A549 (cell line): ENCODE results near the gene CRYZ. TPM values are rescaled to one million over a fixed set of nuclear protein-coding genes. Genes with fewer than 3 reads are reported as not detected.

Experiments used
- ATAC-seq, 2 experiments: fragments of 200-7000 bp in 1 of 2; fragments of >200 bp in 1 of 2; cut with Nextera tagmentation in 1 of 2; cut with Tn5 transposase in 1 of 2; 3 replicates each; pipeline versions ENCODE4 v1.8.0 to v1.9.1; 2018 to 2020; ENCODE audit warnings: mild to moderate bottlenecking in 1 of 2, moderate library complexity in 1 of 2
- CTCF ChIA-PET: fragments of 300-600 bp; sonication (Branson Sonifier 250); formaldehyde crosslinking; extraction: SDS; loops from one replicate; lab custom pipeline; 2021; ENCODE audit warnings: antibody characterized with exemption, inconsistent platforms; lab: Yijun Ruan, JAX
- POLR2A ChIA-PET: fragments of 350-600 bp; formaldehyde crosslinking; extraction: SDS; loops from one replicate; lab custom pipeline; 2021; ENCODE audit warnings: antibody characterized with exemption, inconsistent platforms; lab: Yijun Ruan, JAX
- DNase-seq, 2 experiments: peaks; one replicate each; pipeline versions ENCODE4 v3.0.0 to v3.0.0-alpha.2; 2011 to 2016; ENCODE audit warnings: low read depth in 1 of 2, low spot score in 1 of 2
- FAIRE-seq: peaks from 2 replicates; lab custom pipeline; 2011; peaks lifted over from hg19 to GRCh38; lab: Jason Lieb, UNC
- H3K27ac ChIP-seq, 2 experiments: fragments of >200 bp; sonication (Bioruptor Twin); formaldehyde crosslinking; 3 replicates each; pipeline ENCODE4 v1.5.1; 2016 to 2017
- H3K4me1 ChIP-seq: fragments of >200 bp; sonication (Bioruptor Twin); formaldehyde crosslinking; 3 replicates; pipeline ENCODE4 v1.6.1; 2016
- H3K4me2 ChIP-seq: fragments of >200 bp; sonication (Bioruptor Twin); formaldehyde crosslinking; 3 replicates; pipeline ENCODE4 v1.6.1; 2016
- H3K4me3 ChIP-seq: fragments of >200 bp; sonication (Bioruptor Twin); formaldehyde crosslinking; 3 replicates; pipeline ENCODE4 v1.5.1; 2016
- H3K9me3 ChIP-seq: fragments of >200 bp; sonication (Bioruptor Twin); formaldehyde crosslinking; 3 replicates; pipeline ENCODE4 v1.6.1; 2016
- ATOH8 ChIP-seq: fragments of 250-450 bp; sonication (Bioruptor Pico); IDR thresholded peaks from 2 replicates; pipeline ENCODE4 v1.5.0; 2020; ENCODE audit warnings: low read depth, mild to moderate bottlenecking, moderate library complexity
- BCL3 ChIP-seq: fragments of >200 bp; sonication (Bioruptor Twin); formaldehyde crosslinking; IDR thresholded peaks from 3 replicates; pipeline ENCODE4 v1.6.1; 2016
- BHLHE40 ChIP-seq: IDR thresholded peaks from 2 replicates; pipeline ENCODE4 v1.6.1; 2012; ENCODE audit warnings: low read depth, low read length, inconsistent platforms
- CBX8 ChIP-seq: fragments of 200-600 bp; sonication (generic); IDR thresholded peaks from 2 replicates; pipeline ENCODE4 v1.6.1; 2016
- CTCF ChIP-seq: fragments of >200 bp; sonication (Bioruptor Twin); formaldehyde crosslinking; IDR thresholded peaks from 3 replicates; pipeline ENCODE4 v1.5.1; 2016
- E2F6 ChIP-seq: IDR thresholded peaks from 2 replicates; pipeline ENCODE4 v1.6.1; 2012; ENCODE audit warnings: low read depth, borderline replicate concordance
- EHF ChIP-seq: fragments of 250-450 bp; sonication (Bioruptor Pico); IDR thresholded peaks from 2 replicates; pipeline ENCODE4 v1.5.0; 2020; ENCODE audit warnings: mild to moderate bottlenecking
- EHMT2 ChIP-seq: fragments of 200-600 bp; sonication (generic); IDR thresholded peaks from 2 replicates; pipeline ENCODE4 v1.6.1; 2016; ENCODE audit warnings: antibody characterized with exemption, low read depth, mild to moderate bottlenecking, moderate library complexity
- ESRRA ChIP-seq: fragments of 150-350 bp; IDR thresholded peaks from 2 replicates; pipeline ENCODE4 v1.6.1; 2014; ENCODE audit warnings: mild to moderate bottlenecking, low read length, borderline replicate concordance
- HMGXB4 ChIP-seq: fragments of 250-450 bp; sonication (Bioruptor Pico); IDR thresholded peaks from 2 replicates; pipeline ENCODE4 v1.5.0; 2021; ENCODE audit warnings: mild to moderate bottlenecking, moderate library complexity, borderline replicate concordance
- HOXA7 ChIP-seq: fragments of 250-450 bp; sonication (Bioruptor Pico); IDR thresholded peaks from 2 replicates; pipeline ENCODE4 v1.5.0; 2020; ENCODE audit warnings: mild to moderate bottlenecking, moderate library complexity
- HOXB13 ChIP-seq: fragments of 250-450 bp; sonication (Bioruptor Pico); IDR thresholded peaks from 2 replicates; pipeline ENCODE4 v1.5.0; 2020; ENCODE audit warnings: low read depth, mild to moderate bottlenecking, moderate library complexity
- KDM1A ChIP-seq: fragments of 200-600 bp; sonication (generic); IDR thresholded peaks from 2 replicates; pipeline ENCODE4 v1.6.1; 2016; ENCODE audit warnings: low read depth, mild to moderate bottlenecking
- NFE2L2 ChIP-seq: fragments of 150-350 bp; conservative IDR thresholded peaks from 2 replicates; pipeline ENCODE4 v1.6.1; 2014; ENCODE audit warnings: low read length
- NR3C1 ChIP-seq: fragments of >200 bp; sonication (Bioruptor Twin); formaldehyde crosslinking; IDR thresholded peaks from 3 replicates; pipeline ENCODE4 v1.6.1; 2017
- POLR2AphosphoS2 ChIP-seq: conservative IDR thresholded peaks from 2 replicates; pipeline ENCODE4 v1.6.1; 2012; ENCODE audit warnings: low read length, improper control_type of control experiment, inconsistent platforms
- RNF2 ChIP-seq: fragments of 200-600 bp; sonication (generic); IDR thresholded peaks from 2 replicates; pipeline ENCODE4 v1.6.1; 2016; ENCODE audit warnings: low read depth, mild to moderate bottlenecking, antibody characterized with exemption, moderate library complexity, borderline replicate concordance
- SMC3 ChIP-seq: fragments of >200 bp; sonication (Bioruptor Twin); formaldehyde crosslinking; IDR thresholded peaks from 3 replicates; pipeline ENCODE4 v1.6.1; 2018; ENCODE audit warnings: inconsistent platforms
- ZFP36 ChIP-seq: fragments of 450-650 bp; IDR thresholded peaks from 2 replicates; pipeline ENCODE4 v1.6.1; 2014; ENCODE audit warnings: borderline replicate concordance; ENCODE audit not compliant: partially characterized antibody
- ZNF302 ChIP-seq: fragments of 250-450 bp; sonication (Bioruptor Pico); IDR thresholded peaks from 2 replicates; pipeline ENCODE4 v1.9.0; 2021; ENCODE audit warnings: inconsistent platforms, mild to moderate bottlenecking, moderate library complexity
- WGBS: methylation state at CpG from one replicate; pipeline ENCODE4 v1.1.6; 2017; ENCODE audit errors: missing lambda C conversion rate; 5-methylcytosine and 5-hydroxymethylcytosine counted together
- polyA plus RNA-seq, 4 experiments: library from polyadenylated mRNA; depleted of rRNA in 3 of 4; stranded (reverse); fragments of >200 nt; fragmentation: RNase III in 1 of 4; extraction: RNeasy Plus Mini Kit Qiagen cat#74134 plus additional on column Dnase treatment in 1 of 4; gene quantifications; 2 replicates in 3 of 4; 3 replicates in 1 of 4; pipeline ENCODE4 v1.2.3, GENCODE V29; 2011 to 2017

Gene CRYZ
- polyA plus RNA-seq, 2 of the 4 experiments (the other 2 are of a cell fraction) = 99.1 to 159 TPM

GRCh38 chr1:74681851-74682250, 51.0 kb downstream of the CRYZ start:
- Histone ChIP-seq H3K4me1 (no peaks in the 10 kb centered on the region), H3K27ac (no peak overlapping the region), H3K9me3 (no peaks in the 10 kb centered on the region), H3K4me2 (no peak overlapping the region)
- CTCF ChIA-PET = no interaction called here
- FAIRE-seq = no peak
- WGBS = 37% methylated on average over 2 of the region's 2 CpGs
- no peak for TF ChIP-seq ZFP36
- no peak for TF ChIP-seq EHMT2
- no peak for TF ChIP-seq EHF (CRISPR knock-in tag)
- TF ChIP-seq, all 56 proteins: peak for 0
- POLR2A ChIA-PET = no interaction called here
- DNase-seq (no peak), ATAC-seq (no peak)
- no peak overlapping the region for H3K4me3 ChIP-seq

- no peak for ATAC-seq
- H3K9me3 ChIP-seq = no peaks in the 10 kb centered on the region
These were observed 51.4 kb downstream of the CRYZ start for GRCh38 chr1:74681449-74681848.

GRCh38 chr1:74681001-74681400, 51.8 kb downstream of the CRYZ start:
- TF ChIP-seq ESRRA (no peak), E2F6 (no peak), BHLHE40 (no peak), CBX8 (no peak)
- ATAC-seq (no peak), FAIRE-seq (no peak), DNase-seq (no peak)
- ChIA-PET CTCF (no interaction called here), POLR2A (no interaction called here)
- no peaks in the 10 kb centered on the region for H3K4me1 ChIP-seq
- H3K9me3 ChIP-seq = no peaks in the 10 kb centered on the region
- WGBS = 0% methylated on average over 3 of the region's 3 CpGs
- no peak overlapping the region for H3K4me3 ChIP-seq
- H3K27ac ChIP-seq = no peak overlapping the region
- no peak overlapping the region for H3K4me2 ChIP-seq

More at GRCh38 chr1:74681449-74681848, 51.4 kb downstream of the CRYZ start:
- TF ChIP-seq POLR2AphosphoS2 (no peak), ZFP36 (no peak), SMC3 (no peak), BCL3 (no peak), BHLHE40 (no peak), CTCF (no peak), KDM1A (no peak), HOXA7 (no peak)
- H3K4me1 ChIP-seq = no peaks in the 10 kb centered on the region
- no peak for FAIRE-seq
- 31% methylated on average over 4 of the region's 4 CpGs for WGBS
- no peak overlapping the region for H3K27ac ChIP-seq
- H3K4me3 ChIP-seq = no peak overlapping the region
- CTCF ChIA-PET = no interaction called here
- H3K4me2 ChIP-seq = no peak overlapping the region
- POLR2A ChIA-PET = no interaction called here
- no peak for DNase-seq

GRCh38 chr1:74679811-74680210, 53.0 kb downstream of the CRYZ start:
- FAIRE-seq (no peak), DNase-seq (no peak), ATAC-seq (no peak)
- Histone ChIP-seq H3K4me2 (no peak overlapping the region), H3K4me1 (no peaks in the 10 kb centered on the region), H3K9me3 (no peaks in the 10 kb centered on the region), H3K27ac (no peak overlapping the region), H3K4me3 (no peak overlapping the region)
- WGBS = 25% methylated on average over 2 of the region's 2 CpGs
- TF ChIP-seq NR3C1 = no peak
- no peak for TF ChIP-seq NFE2L2
- no peak for TF ChIP-seq HMGXB4
- no peak for TF ChIP-seq RNF2
- TF ChIP-seq ATOH8 (CRISPR knock-in tag) = no peak
- no peak for TF ChIP-seq ZFP36
- no peak for TF ChIP-seq HOXB13
- TF ChIP-seq ZNF302 (CRISPR knock-in tag) = no peak
- POLR2A ChIA-PET = no interaction called here
- CTCF ChIA-PET = interaction anchor here (1.2 kb wide), 1 partner anchor 10 kb away, joined by 7 read pairs; no protein-coding TSS in a partner anchor
